Mucosa of descending colon (tissue), 3 donors: ENCODE results near the gene CDKN1C. TPM values are rescaled to one million over a fixed set of nuclear protein-coding genes. Genes with fewer than 3 reads are reported as not detected.

Source experiments
- ATAC-seq: fragments of 200-7000 bp; cut with Tn5 transposase; one replicate; pipeline ENCODE4 v1.9.1; 2020; ENCODE audit warnings: mild to moderate bottlenecking, moderate library complexity
- DNase-seq, 3 donors: peaks; one replicate each; pipeline ENCODE4 v3.0.0-alpha.2; 2020
- H3K36me3 ChIP-seq: fragments of 200-600 bp; one replicate; pipeline ENCODE4 v1.8.0; 2021; ENCODE audit warnings: low read depth, mild to moderate bottlenecking
- H3K4me1 ChIP-seq: fragments of 200-600 bp; one replicate; pipeline ENCODE4 v1.8.0; 2021; ENCODE audit warnings: low read depth, mild to moderate bottlenecking
- H3K4me3 ChIP-seq: fragments of 200-600 bp; one replicate; pipeline ENCODE4 v1.8.0; 2021; ENCODE audit warnings: mild to moderate bottlenecking
- H3K9me3 ChIP-seq: fragments of 200-600 bp; one replicate; pipeline ENCODE4 v1.8.0; 2021; ENCODE audit warnings: mild to moderate bottlenecking
- CTCF ChIP-seq: fragments of 200-600 bp; IDR thresholded peaks from one replicate; pipeline ENCODE4 v1.8.0; 2022; ENCODE audit warnings: antibody characterized with exemption, mild to moderate bottlenecking
- intact Hi-C, 2 donors: fragments of 100-400 bp; cut with DNase I in 1 of 2; cut with micrococcal nuclease in 1 of 2; formaldehyde crosslinking; loops; one replicate each; pipeline versions ENCODE4 v1.11.0 to v1.11.1; 2022; cut with DNase I, micrococcal nuclease
- total RNA-seq, 3 donors: library from RNA; stranded (reverse); fragmentation: NEBNext Ultra II Directional in 2 of 3; extraction: Animal tissue kit (Norgen Biotek cat#: 25700) in 2 of 3; gene quantifications; one replicate each; pipeline versions ENCODE4 v1.2.1 to v1.2.4, GENCODE V29; 2021 to 2023
- donor health status: DM: no; HTN: no; CAD: no; lungs with moderate emphysema.
- donor health status: DM: no; HTN: no; CAD: no.
- donor health status: DM: no; HTN: yes; CAD: no.

The CDKN1C gene
- total RNA-seq, 3 donors from 2014 or later = 3.0 to 40.3 (median 10.2) TPM

DNA sequence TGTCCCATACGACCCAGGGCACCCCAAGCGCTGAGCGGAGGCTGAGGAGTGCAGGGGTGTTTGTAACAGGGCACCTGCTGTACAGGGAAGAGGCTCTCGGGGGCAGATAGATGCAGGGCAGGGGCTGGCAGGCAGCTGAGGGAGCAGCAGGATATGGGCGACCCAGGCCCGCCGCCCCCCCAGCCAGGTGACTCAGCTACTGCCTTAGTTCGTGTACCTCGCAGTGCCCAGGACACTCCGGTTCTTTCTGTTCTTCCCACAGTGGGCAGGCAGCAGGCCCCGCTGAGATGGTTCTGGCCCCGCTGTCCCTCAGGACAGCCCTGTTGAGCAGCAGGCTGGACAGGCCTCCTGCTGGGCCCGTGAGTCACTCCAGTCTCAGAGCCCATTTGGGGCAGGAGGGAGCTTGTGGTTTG lies 27.4 kb upstream of the CDKN1C start:
- ATAC-seq = peak; percentile 3
- Histone ChIP-seq H3K4me1 (peaks cover 29% of the 10 kb centered on the region), H3K9me3 (no peaks in the 10 kb centered on the region), H3K36me3 (no peaks in the 10 kb centered on the region), H3K4me3 (no peak overlapping the region)
- no peak for DNase-seq
- intact Hi-C loops = no loop called here
- TF ChIP-seq CTCF = no peak

- DNase-seq (peak; percentile 95 to 96 (median 96)), ATAC-seq (peak; percentile 88)
- intact Hi-C loops = no loop called here
- Histone ChIP-seq H3K4me3 (no peak overlapping the region), H3K9me3 (no peaks in the 10 kb centered on the region), H3K36me3 (no peaks in the 10 kb centered on the region), H3K4me1 (peaks cover 29% of the 10 kb centered on the region)
- no peak for TF ChIP-seq CTCF
Measured at GRCh38 chr11:2912498-2912897, 26.9 kb upstream of the CDKN1C start.

DNA sequence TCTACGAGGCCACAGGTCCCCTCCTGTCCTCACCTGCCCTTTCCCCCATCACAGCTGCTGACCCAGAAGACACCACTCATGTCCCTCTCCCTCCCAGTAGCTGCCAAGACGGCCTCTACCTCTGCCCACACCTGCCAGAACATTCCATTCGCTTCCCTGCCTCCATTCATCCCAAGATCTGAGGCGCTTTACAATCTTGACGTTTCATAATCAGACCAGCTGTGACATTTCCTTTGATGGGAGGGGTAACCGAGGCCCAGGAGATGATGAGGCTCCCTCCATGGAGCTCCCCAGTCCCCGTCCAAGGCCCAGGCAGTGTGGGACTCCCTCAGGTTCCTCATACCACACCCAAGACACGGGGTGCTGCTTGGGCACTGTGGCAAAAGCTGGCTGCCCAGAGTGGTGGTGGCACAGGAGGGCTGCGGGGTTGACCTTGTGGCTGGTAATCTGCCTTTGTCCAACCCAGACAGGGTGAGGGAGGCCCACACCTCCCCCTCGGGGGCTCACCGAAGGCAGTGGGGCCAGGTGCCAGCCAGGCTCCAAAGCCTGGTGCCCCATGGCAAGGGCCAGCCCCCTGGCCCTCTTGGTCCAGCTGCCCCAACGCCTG lies 26.3 kb upstream of the CDKN1C start:
- TF ChIP-seq CTCF = no peak
- H3K36me3 ChIP-seq = no peaks in the 10 kb centered on the region
- no peaks in the 10 kb centered on the region for H3K9me3 ChIP-seq
- peak; percentile 57 for ATAC-seq
- H3K4me3 ChIP-seq = no peak overlapping the region
- peaks cover 29% of the 10 kb centered on the region for H3K4me1 ChIP-seq
- DNase-seq = peak in 2 of 3 donors; percentile 47 to 65
- intact Hi-C loops = no loop called here

DNA sequence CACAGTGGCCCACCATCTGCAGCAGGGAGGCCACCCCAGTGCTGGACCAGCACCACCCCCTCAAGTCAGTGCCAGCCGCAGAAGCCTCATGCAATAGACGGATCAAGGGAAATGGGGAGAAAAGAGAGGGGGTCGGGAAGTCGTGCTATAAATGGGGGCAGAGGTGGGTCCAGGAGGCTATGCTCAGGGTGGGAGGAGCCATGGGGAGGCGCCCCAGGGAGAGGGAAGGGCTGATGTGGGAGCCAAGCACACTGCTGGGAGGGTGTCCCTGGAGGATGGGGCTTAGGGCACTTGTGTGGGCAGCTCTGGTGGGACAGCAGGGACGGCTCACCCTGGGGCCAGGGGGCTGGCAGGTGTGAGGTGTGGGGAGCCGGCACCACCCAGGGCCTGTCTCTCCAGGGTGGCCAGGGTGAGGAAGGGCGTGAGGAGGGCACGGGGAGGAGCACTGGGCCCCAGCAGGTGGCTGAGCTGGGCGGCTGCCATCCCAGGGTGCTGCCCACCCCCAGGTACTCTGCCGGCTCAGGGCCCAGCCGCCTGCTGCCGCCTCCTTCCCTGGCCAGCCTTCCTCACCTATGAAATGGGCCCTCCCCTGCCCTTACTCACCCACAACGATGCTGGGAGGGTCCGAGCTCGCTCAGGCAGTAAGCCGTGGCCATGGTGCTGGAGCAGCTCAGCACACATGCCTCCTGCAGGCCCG lies 25.7 kb upstream of the CDKN1C start:
- Histone ChIP-seq H3K4me1 (peaks cover 29% of the 10 kb centered on the region), H3K4me3 (no peak overlapping the region), H3K9me3 (no peaks in the 10 kb centered on the region), H3K36me3 (no peaks in the 10 kb centered on the region)
- ATAC-seq = peak; percentile 42
- DNase-seq = peak; percentile 47 to 79 (median 71)
- TF ChIP-seq CTCF = no peak
- intact Hi-C loops = no loop called here

DNA sequence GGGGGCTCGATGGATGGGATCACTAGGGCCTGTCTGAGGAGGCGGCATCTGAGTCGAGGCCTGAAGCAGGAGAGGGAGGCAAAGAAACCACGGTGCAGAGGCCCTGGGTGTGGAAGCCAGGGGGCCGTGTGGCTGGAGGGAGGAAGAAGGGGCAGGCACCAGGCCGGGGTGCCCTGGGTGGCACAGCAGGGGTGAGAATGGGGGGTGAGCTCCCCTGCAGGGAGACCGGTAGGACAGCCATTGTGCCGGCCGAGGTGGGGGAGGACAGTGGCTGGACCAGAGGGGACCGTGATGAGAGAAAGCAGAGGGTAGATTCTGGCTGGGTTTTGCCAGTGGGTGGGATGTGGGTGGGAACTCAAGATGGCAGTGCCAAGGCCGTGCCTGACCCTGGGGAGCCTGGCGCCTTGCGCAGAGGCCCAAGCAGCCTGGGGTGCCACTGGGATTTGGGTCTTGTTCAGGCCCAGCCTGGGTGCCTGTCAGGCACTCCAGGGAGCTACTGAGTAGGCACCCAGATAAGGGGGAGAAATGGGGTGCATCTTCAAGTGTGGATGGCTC lies 24.9 kb upstream of the CDKN1C start:
- no peak overlapping the region for H3K4me3 ChIP-seq
- intact Hi-C loops = no loop called here
- no peak for TF ChIP-seq CTCF
- no peak for ATAC-seq
- peaks cover 29% of the 10 kb centered on the region for H3K4me1 ChIP-seq
- H3K36me3 ChIP-seq = no peaks in the 10 kb centered on the region
- no peaks in the 10 kb centered on the region for H3K9me3 ChIP-seq
- DNase-seq = no peak
